Measurements from ENCODE around the gene TXNRD1.
"Not testable (repeated sequence)": the region's sequence is repeated elsewhere in the genome, so short reads cannot be mapped to it uniquely, and the experiment has no call there.

TXNRD1 gene

GRCh38 chr12:104306943-104307654 lies 91.5 kb downstream of the TXNRD1 start:
- DNase-seq = no peak

GRCh38 chr12:104307655-104308000 lies 92.0 kb downstream of the TXNRD1 start:
- DNase-seq = no peak

DNA sequence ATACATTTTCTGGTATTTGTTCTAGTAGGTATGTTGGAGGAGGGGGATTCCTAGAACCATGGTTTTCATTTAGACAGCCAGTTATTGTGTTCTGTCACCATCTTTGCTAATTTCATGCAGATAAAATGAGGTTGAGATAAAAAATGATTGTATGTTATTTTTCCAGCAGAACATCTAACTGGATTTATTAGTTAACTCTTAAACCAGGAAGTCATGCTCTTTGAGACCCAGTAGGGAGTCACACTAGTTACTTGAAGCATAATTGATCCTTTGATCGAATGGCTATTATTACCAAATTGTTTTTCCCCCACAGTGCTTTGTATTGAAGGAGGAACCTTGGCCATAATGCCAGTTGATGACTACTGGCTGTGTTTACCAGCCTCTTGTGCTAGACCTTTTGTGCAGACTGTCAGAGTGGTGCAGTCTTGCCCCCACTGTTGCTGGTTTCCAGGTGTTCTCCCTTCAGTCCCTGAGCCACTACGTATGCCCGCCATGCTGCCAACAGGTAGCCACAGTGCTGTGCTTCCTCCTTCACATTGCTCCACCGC lies 93.9 kb downstream of the TXNRD1 start:
- no peak for DNase-seq

DNA sequence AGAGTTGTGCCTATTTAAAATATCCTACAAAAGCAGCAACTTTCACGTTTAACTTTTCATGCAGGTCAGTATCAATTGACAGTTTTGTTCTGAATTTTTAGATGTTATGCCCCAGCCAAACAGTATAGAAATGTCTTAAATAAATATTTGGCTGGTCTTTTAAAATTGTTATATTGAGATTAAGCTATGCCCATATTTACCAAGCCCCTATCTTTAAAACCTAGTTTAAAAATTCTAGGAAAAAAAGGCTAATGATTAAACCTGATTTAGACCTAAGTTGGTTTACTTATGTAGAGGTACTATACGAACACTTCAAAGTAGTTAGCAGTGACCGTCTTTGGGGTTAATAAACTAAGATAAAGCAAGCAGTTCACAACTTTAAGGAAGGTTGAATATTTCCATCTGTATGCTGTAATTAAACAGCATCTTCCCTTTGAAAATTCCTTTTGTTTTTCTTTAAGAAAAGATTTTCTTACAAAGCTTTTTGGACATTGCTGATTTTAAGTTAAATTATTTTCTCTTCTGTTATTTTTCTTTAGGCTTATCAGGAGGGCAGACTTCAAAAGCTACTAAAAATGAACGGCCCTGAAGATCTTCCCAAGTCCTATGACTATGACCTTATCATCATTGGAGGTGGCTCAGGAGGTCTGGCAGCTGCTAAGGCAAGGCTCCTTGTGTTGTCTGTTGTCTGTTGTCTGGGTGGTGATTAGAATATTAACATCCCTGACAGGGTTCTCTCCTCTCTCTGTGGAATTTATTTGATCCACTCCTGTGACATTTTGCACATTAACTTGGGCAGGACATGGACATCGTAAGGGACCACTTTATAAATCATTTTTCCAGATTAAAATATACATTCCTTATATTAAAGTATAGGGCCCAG lies 95.4 kb downstream of the TXNRD1 start:
- no peak for DNase-seq

DNA sequence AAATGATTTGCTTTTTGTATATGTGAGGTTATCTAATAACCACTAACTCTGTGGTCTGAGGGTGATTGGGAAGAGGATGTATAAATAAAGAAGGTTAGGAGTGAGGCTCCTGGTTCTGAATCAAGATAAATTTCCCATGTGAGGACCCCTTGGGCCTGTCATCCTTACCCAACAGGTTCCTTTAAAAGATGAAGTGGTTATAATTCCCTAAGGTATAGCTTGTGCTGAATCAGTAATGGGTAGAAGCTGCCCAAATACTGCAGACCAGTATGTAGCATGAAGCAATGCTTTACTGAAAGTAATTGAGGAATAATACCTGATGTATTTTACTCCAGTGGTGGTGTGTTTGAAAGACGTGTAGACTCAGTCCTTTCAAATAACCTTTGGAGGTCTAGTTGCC lies 96.6 kb downstream of the TXNRD1 start:
- no peak for DNase-seq

- no peak for DNase-seq
Observed at GRCh38 chr12:104312654-104313053, 97.1 kb downstream of the TXNRD1 start.

GRCh38 chr12:104313568-104314241 lies 98.1 kb downstream of the TXNRD1 start:
- no peak for DNase-seq

GRCh38 chr12:104314242-104314614 lies 98.6 kb downstream of the TXNRD1 start:
- DNase-seq = no peak

GRCh38 chr12:104315326-104316224 lies 100.0 kb downstream of the TXNRD1 start:
- DNase-seq = no peak

GRCh38 chr12:104316936-104317335 lies 101.4 kb downstream of the TXNRD1 start:
- no peak for DNase-seq

GRCh38 chr12:104317538-104318210 lies 102.1 kb downstream of the TXNRD1 start:
- no peak for DNase-seq

- no peak for DNase-seq
Observed at GRCh38 chr12:104319028-104319427, 103.4 kb downstream of the TXNRD1 start.

- no peak for DNase-seq
Observed at GRCh38 chr12:104319918-104320626, 104.5 kb downstream of the TXNRD1 start.

- DNase-seq = no peak
Observed at GRCh38 chr12:104320627-104321024, 105.0 kb downstream of the TXNRD1 start.

- DNase-seq = no peak
Observed at GRCh38 chr12:104321949-104322348, 106.4 kb downstream of the TXNRD1 start.

DNA sequence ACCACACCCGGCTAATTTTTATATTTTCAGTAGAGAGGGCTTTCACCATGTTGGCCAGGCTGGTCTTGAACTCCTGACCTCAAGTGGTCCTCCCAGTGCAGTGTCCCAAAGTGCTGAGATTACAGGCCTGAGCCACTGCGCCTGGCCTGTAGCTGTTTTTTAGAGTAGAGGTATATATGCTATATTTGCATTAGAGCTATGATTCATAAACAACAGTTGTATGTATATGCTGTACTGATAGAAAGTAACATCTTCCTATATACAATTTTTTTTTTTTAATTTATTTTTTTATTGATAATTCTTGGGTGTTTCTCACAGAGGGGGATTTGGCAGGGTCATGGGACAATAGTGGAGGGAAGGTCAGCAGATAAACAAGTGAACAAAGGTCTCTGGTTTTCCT lies 107.0 kb downstream of the TXNRD1 start:
- DNase-seq = not testable (repeated sequence)

DNA sequence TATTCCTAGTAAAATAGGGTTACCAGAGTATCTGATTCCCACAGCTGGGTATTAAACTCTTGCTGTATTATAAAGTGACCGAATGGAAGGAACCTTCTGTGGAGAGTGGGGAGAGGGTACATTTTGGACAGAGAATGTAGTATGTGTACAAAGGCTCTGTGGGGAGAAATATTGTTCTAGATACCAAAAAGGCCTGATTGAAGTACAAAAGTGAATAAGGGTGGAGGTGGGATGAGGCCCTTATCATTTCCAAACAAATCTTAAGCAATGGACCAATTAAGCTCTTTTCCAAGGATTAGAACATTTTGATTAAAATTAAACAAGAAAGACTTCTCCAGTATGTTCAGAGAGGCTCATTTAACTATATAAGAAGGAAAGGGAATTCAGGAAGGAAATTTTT lies 108.3 kb downstream of the TXNRD1 start:
- no peak for DNase-seq

DNA sequence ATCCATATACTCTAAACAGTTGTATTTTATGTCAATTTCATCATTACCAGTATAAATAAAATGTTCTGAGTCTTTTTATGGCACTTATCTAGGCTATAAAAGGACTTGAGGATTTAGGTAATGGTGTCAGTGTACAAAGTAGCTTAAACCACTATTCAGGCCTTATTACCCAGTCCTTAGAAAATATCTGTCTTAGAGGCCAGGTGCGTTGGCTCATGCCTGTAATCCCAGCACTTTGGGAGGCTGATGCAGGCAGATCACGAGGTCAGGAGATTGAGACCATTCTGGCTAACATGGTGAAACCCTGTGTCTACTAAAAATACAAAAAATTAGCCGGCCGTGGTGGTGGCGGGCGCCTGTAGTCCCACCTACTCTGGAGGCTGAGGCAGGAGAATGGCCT lies 112.7 kb downstream of the TXNRD1 start:
- DNase-seq = not testable (repeated sequence)

DNA sequence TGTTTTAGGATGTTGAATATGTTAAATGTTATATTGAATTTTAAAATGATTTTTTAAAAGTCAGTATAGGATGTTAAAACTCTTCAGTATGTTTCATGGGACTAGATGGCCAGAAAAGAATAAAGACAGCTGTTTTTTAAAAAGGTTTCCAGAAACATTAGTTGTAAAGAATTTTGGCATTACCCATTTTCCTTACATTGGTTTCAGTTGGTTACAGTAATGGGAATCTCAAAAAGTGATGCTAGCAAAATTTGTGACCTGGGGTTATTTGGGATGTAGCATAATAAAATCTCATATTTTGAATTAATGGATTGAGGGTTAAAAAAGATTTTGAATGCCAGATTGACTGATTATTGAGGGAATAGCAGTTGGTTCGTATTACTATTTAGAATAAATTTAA lies 113.2 kb downstream of the TXNRD1 start:
- DNase-seq = no peak

DNA sequence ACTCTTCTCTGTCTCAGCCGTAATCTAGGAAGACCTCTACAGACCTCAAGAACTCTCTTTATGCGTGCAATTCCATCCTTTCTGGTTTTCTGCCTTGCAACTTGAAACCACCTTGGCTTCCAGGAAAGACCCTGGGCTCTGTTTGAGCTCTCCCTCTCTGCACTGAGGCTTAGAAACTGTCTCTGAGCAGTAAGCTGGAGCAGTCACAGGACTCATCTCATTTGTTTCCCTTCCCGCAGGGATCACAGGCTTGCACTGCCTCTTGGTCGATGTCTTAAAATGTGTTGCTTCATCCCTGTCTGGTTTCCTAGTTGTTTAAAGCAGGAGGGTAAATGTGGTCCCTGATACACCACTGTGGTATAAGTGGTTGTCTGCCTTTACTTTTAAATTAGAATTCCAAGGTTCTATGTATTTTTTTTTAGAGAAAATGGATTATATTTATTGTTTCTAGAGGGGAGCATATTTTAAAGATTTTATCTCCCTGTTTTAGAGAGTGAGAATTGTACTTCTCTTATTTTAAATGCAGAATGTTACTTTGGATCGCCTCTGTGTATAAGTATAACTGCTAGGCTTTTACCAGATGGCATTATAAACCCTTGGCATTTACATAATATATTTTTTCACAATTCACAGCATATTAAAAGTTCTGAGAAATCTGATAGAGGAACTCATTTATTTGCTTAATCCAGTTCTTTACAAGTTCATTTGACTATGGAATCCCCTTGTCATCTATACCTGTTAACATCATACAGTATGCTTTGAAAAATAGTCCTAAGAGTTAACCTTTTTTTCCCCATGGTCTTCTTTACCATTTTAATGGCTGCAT lies 114.3 kb downstream of the TXNRD1 start:
- no peak for DNase-seq

Measured in activated naive CD4-positive, alpha-beta T cell treated with anti-CD3 and anti-CD28 coated beads, Interleukin-2, amount 50 U/mL, for 16 hours (primary cell).